GM21786 (cell line): ENCODE measurements around the gene SETD2.

ENCODE experiments used
- ATAC-seq: cut with Tn5 transposase; IDR thresholded peaks from one replicate; pipeline ENCODE4 v1.9.1; 2021; ENCODE audit not compliant: unreplicated experiment

The SETD2 gene

DNA sequence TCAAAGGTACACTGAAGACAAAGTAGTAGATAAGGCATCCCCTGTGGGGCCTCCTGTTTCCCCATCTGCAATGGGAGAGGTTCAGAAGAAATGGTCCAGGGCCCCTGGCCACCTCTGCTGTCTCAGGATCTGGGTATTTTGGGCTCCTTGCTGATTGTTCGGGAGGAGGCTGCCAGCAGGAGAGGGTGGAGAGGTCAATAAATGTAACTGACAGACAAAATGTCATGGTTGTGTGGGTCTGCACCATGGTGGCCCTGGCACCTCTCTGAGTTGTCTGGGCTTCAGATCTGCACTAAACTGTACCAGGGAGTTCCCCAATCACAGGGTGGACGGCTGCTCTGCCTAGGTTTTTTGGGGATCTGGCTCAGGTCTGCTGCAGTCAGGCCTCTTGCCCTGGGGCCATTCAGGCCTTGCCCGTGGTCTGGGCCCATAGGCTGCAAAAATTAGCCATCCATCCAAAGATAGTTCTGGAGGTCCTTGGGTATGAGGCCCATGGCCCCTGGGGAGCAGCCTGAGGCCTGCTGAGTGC lies 177.1 kb downstream of the SETD2 start:
- no peak for ATAC-seq

DNA sequence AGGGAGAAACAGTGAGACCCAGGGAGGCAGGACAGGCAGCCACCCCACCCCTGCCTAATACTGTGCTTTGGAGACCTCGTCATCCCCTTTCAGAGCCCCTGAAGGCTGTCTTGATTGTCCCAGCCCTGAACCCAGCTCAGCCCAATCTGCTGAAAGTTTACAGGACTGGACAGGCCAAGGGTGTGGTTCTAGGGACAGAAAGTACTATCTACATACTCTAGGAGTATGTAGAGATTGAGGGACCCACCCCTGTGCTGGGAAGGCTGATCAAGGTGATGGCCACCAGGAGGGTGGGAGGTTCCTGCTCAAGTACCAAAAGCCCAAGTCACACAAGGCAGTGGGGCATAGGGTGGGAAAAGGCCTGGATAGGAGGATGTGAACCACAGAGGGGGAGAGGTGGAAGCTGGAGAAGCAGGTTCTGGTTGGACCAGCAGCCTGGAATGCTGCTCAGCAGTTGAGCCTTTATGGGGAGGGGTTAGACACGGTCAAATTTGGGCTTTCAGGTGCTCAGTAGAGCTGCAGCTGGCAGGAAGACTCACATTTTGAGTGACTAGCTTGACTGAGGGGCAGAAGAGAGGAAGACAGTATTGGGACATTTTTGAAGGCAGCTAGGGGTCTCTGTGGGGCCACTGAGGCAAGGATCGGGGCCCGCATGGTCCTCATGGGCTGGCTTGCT lies 177.7 kb downstream of the SETD2 start:
- no peak for ATAC-seq

DNA sequence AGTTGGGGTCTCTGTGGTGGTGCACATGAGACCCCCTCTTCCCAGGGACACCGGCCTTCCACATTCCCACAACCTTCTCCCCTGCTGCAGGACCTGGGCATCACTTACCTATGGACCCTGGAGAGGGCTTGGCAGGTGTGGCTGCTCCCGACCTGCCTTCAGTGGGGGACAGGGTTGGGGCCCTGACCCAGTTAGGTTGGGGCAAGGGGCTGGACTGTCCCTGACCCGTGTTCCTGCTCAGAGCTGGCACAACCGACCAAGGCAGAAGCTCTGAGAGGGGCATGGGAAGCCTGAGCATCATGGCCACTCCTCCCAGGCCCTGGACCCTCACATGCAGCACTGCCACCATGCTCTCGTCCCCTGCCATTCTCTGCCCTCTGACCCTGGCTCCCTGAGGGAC lies 178.3 kb downstream of the SETD2 start:
- no peak for ATAC-seq

DNA sequence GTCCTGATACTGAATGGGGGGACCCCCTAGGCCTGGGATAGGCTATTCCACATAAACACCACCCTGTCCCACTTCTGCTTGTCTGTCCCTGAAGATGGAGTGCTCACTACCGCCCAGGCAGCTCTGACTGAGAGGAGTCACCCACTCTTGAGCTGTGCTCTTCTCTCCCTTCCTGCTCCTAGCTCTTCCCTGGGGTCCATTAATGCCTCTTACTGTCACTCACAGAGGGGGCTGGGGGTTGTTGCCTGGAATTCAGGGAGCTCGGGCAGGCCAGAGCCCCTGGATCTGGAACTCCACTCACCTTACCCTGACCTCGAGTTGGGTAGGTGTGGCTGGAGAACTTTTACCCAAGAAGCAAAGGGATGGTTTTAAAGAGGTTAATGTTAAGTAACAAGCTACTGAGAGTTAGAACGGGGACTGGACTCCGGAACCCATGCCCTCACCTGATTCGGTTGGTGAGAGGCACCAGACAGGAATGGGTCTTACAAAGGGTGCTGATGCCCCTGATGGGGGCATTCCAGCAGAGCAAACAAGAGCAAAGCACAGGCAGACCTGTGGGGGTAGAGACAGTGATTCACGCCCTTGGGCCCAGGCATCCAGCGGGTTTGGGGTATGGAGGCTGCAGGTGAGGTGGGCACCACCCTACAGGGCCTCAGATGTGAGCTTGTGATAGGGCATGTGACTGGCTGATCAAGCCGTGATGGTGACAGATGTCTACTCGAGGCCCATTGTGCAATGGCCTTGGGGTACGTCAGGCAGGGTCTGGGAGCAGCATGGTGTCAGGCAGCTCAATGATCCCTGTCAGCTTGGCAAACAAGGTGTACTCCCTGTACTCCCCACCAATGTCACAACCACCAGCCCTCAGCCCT lies 179.1 kb downstream of the SETD2 start:
- ATAC-seq = no peak

DNA sequence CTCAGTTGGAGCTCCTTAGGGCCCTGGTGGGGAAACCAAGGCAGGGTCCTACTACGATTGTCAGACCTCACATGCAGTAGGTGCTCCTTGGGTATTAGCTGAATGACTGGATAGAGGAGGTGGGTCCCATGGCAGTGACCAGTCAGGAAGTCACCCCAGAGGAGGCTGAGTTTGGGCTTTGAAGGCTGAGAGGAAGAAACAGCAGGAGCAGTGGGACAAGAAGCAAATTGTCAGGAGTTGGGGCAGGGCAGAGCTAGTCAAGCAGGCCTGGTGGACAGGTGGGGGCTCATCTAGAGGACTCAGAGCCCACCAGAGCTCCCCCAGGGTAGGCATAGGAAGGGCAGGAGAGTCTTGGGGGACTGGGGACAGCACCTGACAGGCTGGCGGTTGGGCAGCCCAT lies 181.4 kb downstream of the SETD2 start:
- no peak for ATAC-seq

DNA sequence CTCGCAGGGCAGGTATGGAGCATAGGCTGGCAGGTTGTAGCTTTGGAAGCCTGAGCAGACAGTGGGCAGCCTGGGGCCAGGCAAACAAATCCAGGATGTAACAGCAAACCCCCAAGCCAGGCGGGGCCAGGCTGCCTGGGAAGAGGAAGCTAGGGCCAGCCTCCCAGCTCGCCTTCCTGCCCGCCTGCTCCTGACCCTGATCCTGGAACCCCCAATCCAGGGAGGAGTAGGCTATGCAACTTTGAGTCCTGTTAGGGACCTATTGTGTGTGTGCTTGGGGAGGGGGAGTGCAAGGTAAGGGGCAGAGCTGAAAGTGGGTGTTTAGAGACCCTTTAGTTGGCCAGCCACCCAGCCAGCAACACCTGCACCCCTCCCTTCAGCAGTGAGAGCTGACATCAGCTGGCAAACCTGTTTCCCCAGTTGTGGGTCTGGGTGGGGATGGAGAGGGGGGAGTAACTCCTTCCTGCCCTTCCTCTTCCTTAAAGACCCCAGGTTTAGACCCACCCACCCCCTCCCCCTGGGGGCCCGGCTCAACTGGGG lies 181.9 kb downstream of the SETD2 start:
- no peak for ATAC-seq

DNA sequence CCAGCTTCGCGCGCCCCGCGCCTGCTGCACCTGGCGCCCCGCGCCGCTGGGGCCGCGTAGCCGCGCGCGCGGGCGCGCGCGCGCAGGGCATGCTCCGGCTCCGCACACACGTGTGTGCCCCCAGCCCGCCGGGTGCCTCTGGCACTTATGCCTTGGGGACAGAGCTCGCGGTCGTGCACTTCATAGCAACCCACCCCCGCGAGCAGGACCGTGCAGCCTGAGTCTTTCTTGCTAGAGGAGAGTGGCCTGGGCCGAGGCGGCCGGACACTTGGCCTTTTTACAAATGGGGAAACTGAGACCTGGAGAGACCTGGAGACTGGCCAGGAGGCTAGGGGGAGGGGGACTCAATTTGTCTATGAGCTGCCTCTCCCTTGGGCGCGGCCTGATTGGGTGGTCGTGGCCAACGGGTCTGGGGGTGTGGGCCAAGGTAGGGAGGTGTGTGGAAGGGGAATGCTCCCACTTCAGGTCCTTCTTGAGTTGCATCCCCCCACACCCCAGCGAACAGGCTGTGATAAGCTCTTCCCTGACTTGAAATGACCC lies 183.9 kb downstream of the SETD2 start:
- ATAC-seq = peak; percentile 2

DNA sequence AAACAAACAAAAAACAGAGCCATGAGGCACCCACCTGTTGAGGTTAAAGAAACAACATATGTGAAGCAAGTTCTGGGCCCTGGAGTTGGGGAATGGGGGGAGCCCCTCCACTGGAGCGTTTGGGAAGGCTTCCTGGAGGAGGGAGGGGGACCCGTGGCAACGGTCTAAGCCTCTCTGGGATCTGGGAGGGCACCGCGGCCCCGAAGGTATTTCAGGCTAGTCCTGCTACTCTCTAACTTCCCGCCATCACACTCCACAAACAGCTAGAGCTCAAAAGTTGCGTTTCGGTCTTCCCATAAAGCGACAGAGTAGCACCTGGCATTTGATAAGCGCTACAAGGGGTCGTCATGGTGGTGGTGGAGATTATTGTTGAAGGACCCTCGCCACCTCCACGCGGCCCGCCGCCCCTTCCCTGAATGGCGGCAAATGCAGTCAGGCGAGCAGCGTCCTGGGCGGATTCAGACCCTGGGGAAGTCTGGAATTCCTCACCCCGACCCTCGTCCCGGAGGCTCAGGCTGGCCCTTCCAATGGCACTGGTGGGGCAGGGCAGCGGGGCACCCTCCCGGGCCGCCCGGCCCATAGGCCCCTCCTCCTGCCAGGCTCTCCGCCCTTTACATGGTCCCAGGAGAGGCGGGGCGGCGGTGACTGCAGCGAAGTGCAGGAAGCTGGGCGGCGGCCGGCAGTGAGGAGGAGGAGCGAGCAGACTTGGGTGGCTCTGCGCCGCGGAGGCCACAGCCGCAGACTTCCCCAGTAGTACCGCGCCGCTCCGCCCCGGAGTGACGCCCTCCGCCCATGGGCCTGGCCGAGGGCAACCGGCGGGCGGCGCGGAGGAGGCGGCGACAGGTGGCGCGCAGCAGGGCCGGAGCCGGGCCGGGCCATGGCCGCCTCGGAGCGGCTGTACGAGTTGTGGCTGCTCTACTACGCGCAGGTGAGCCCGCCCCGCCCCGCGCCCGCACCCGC lies 184.6 kb downstream of the SETD2 start, which contains the start of gene NBEAL2:
NBEAL2 (plus strand) TSS at position 682 of the 960 bp plus-strand sequence; CDS start at position 878, 196 bp downstream.
- peak; percentile 76 for ATAC-seq

DNA sequence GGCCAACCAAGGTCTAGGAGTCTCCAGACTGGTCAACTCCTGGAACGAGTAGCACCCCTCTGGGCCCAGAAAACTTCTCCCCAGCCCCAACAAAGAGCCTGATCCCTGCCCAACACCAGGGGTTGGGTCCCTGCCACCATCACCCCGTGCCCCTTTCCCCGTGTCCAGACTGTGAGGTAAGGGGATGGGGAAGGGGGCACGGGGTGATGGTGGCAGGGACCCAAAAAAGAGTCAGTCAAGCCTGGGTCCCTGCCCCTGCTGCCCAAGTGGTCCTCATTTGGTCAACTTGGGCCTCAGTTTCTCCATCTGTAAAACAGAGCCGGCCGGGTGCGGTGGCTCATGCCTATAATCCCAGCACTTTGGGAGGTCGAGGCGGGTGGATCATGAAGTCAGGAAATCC lies 185.5 kb downstream of the SETD2 start:
- ATAC-seq = no peak

DNA sequence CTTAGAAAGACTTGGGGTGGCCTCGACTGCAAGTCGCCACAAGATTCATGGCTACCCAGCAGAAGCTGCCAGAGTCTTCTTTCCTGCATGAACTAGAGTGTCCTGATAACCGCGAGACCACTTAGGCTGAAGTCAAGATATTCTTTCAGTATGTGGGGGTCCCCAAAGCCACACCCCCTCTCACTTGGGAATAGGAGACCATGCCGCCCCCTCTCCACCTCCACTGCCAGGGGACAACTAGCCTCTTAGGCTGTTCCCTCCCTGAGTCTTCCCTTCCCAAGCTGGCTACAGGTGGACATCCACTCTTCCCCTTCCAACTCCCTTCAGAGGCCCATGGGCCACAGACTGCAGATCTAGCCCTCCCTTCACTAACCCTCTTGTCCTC lies 186.1 kb downstream of the SETD2 start:
- no peak for ATAC-seq

DNA sequence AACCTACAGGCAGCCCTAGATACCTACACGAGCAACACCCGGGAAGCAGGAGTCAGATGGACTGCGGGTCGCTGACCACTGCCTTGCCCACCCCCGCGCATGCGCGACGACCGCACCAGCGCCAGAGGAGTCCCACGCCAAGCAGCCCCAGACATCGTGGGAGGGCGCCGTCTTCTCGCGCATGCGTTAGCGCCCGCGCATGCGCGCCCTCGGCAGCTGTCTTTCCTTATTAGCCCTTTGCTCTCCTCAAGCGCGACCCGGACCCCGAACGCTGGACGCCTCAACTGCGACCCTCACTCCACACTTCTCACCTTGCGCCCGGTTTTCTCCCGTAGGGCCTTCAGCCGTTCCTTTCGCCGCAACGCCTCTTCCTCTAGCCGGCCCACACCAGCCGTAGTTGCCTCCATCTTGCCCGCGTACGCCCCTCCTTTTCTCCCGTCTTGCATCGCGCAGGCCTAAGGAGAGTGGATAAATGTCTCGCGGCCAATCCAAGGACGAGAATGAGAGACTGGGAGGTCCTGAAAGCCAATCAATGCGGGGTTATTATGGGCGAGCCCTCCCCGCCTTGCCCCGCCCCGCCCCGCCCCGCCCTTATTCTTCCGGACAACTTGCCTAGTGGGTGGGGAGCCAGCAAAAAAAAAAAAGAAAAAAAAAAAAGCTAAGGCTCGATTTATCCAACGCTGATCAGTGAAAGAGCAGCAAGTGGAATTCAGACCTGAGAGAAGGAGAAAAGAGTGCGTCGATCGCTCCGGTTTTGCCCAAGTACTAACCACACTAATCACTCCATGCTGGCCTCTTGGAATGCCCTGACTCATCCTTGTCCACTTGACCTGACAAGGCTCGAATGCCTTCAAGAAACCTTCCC lies 187.4 kb downstream of the SETD2 start, which contains the start of gene CCDC12:
CCDC12 (minus strand) TSS at position 420 of the 865 bp plus-strand sequence; CDS start at position 407, 13 bp downstream.
- peak; percentile 56 for ATAC-seq

DNA sequence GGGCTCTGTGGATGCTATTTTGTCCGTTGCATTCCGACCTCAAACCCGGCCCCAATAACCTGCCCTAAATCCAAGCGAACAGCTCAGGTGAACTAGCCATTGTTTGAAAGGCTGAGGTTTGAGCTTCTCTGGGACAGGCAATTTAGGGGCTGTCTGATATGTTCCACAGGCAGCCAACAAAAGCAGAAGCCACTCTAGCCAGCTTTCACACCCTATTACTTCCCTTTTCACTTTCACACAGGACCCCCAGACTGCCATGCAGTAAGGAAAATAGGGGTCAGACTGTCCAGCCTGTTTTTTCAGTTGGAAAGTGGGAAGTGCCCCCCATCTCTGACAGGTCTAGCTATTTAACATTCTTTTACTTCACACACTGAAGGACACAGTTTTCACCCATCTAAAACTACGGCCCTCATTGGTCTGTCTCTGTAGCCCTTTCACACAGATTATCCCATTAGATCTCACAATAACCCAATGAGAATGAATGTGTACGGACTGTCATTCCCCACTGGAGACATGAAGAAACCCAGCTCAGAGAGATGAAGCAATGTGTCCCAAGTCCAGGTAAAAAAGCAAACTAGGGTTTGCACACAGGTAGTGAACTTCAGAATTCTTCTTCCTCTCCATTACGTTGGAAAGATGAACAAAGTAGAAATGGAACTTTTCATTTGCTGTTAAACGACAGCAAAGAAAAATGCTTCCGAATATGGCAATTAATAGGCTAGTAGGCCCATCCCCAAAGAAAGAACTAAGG lies 189.3 kb downstream of the SETD2 start:
- no peak for ATAC-seq

DNA sequence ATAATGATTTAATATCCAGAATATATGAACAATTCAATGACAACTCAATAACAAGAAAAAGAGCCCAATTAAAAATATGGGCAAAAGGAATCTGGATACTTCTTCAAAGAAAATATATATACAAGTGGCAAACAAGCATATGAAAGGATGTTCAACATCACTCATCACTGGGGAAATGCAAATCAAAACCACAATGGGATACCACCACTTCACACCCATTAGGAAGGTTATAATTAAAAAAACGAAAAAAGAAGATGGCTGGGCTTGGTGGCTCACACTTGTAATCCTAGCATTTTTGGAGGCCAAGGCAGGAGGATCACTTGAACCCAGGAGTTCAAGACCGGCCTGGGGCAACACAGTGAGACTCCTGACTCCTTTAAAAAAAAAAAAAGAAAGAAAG lies 191.5 kb downstream of the SETD2 start:
- no peak for ATAC-seq

DNA sequence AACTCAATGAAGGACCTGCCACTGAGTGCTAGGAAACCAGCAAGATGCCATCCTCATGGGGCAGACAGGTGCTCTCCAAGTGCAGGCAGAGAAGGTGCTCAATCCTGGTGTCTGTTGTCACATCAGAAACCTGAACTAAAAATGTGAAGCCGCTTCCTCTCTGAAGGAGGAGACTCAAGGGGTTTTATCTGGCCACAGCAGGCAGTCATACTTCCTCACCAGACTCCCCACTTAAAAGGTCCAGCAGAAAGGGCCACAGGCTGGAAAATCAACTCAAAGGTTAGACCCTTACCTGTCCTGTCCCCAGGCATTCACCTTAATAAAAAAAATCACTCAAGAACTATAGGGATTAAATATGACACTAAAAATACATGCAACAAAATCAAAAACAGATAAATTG lies 192.2 kb downstream of the SETD2 start:
- no peak for ATAC-seq

DNA sequence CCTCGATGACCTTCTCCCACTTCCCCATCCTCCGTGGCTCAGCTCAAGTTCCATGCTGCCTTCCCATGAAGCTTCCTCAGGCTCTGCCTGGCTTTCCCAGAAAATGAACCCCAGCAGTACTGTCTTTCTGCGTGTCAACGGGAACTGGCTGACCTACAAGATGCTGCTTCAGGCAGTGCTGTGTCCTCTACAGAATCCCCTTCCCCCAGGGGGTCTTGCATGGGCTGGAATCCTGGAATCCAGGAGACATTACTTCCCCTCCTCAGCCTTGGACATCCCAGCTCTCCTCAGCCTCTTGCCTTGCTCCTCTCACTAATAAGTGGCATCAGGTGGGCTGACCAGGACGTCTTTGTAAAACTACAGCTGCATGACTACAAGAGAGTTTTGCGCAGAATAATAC lies 192.8 kb downstream of the SETD2 start:
- ATAC-seq = no peak

DNA sequence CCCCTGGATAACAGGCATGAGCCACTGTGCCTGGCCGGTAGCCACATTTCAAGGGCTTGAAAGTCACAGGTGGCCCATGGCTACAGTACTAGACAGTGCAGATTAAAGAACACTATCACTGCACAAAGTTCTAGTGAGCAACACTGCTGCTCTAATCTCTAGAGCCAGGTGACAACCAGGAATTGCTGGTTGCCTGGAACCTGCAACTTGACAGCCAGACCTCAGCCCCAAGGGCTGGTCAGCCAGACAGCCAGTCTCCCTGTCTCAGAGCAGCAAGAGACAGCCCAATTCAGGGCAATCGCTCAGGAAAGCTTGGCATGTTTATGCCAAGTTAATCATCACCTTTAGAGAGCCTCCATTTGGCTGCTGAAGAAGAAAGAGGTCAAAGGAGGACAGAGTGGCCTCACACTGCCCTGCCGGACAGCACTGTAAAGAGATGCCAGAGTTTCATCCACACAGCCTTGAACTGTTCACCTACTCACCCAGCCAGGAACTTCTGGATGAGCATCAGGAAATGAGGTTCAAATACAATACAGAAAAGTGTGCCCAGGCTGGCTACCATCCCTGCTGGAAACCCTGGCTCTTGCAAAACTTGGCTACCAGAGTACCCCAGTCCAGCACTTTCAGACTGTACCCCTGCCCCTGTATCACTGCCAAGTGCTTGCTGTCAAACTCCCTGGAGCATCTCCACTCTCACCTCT lies 193.4 kb downstream of the SETD2 start:
- ATAC-seq = no peak

DNA sequence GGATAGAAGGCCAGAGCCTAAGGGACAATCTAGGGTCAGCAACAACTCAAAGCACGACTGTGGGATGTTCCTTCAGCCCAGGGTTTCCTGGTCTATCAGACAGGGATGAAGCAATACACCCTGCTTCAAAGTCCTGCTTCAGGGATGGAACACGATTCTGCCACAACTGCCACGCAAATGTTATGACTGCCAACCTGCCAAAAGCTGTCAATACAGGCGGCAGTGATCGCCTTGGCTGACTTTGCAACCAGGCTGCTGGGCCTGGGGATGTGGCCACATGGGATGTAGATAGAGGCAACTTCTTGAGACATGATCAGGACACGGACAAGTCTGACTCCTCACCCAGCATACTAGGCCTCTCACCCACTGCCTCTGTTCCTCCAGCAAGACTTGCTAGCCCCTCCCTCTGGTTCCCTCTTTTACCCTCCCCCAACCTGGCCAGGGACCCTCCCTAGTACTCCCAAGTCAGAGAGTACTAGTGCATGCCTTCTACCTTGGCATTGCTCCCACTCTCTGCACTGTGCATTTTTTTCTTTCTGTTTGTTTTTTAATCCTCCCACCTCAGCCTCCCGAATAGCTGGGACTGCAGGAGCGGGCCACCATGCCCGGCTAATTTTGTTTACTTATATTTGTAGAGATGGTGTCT lies 195.0 kb downstream of the SETD2 start:
- ATAC-seq = no peak

DNA sequence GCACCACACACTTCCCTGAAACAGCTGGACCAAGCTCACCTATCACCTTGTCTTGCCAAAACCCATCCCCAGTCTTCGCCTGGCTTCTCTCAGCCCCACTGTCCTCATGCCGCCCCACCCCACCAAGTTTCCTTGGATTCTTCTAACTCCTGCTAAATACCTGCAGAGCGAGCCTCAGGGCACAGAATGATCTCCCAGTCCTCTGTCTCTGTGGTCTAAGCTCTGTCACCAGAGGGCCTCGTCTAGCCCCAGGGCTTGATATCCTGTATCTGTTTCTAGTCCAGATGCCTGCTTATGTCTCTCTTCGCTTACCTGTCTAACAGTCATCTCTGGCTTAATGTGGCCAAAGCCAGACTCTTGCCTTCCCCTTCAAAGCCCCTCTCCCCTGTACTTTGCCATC lies 197.1 kb downstream of the SETD2 start:
- no peak for ATAC-seq
